Stimulated activated naive CD4-positive, alpha-beta T cell treated with Interleukin-2 at 50 U/mL for 16 hours (primary cell): ENCODE results near the gene ZNF667.

Experiments
- DNase-seq: peaks from one replicate; lab custom pipeline; 2025; lab: John Stamatoyannopoulos, UW

The ZNF667 gene

GRCh38 chr19:56476651-56477428 is at the start of gene ZNF667:
TSS of gene ZNF667 (minus strand) at chr19:56477345. CDS start at chr19:56462370, 14,975 bp downstream.
- DNase-seq, result no peak

DNA sequence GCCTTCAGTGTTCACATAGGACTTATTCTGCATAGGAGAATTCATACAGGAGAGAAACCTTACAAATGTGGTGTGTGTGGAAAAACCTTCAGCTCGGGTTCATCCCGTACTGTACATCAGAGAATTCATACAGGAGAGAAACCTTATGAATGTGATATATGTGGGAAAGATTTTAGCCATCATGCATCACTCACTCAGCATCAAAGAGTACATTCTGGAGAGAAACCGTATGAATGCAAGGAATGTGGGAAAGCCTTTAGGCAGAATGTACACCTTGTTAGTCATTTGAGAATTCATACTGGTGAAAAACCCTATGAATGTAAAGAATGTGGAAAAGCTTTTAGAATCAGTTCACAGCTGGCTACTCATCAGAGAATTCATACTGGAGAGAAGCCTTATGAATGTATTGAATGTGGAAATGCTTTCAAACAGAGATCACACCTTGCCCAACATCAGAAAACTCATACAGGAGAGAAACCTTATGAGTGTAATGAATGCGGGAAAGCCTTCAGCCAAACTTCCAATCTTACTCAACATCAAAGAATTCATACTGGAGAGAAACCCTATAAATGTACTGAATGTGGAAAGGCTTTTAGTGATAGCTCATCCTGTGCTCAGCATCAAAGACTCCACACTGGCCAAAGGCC is 48.2 kb upstream of the ZNF667 start:
- DNase-seq, result no peak

- DNase-seq, result no peak
These were observed 31.2 kb upstream of the ZNF667 start for GRCh38 chr19:56508290-56508778.

DNA sequence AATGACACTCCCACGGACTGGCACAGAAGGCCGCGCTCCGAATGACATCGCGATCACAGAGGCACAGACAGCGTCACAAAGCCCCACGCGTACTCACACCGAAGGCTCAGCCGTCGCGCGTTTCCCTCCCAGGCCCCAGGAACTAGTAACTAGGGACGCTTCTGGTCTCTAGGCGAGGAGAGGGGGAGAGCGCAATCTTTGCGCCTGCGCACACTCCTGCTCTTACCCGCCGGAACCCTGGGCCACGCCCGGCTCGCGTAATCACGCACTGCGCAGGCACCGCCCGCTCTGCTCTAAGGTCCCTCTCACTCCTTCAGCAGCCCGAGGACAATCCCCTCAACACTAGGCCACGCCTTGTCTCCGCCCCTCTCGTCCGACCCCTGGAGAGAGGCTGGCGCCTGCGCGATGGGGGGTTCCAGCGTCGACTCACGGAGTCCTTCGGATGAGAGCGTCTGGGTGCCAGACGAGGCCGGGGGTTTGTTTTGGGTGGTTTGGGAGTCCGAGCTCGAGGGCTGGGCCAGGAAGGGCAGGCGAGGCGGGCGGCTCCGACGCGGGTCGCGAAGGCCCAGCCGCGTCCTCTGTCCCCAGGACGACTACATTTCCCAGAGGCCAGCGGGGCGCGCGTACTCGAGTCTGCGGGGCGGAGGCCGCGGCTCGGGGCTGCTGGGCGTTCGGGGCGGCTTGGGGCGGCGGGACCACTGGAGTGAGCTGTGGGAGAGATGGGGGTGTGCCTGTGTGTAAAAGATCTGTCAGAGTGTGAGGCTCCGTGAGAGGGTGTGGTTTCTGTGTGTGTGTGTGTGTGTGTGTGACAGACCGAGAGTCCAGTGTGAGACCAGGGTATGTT is 30.5 kb upstream of the ZNF667 start, which contains the start of gene ZNF471:
Gene ZNF471 (plus strand): TSS at position 410 of the 844 bp plus-strand sequence. CDS start 3,717 bp downstream, outside the sequence.
- peak; percentile 76 for DNase-seq

- no peak for DNase-seq
These were observed 27.4 kb upstream of the ZNF667 start for GRCh38 chr19:56504581-56504980.

- no peak for DNase-seq
These were observed 14.3 kb upstream of the ZNF667 start for GRCh38 chr19:56491399-56491798.

GRCh38 chr19:56477429-56478338 is 539 bp upstream of the ZNF667 start:
- no peak for DNase-seq

DNA sequence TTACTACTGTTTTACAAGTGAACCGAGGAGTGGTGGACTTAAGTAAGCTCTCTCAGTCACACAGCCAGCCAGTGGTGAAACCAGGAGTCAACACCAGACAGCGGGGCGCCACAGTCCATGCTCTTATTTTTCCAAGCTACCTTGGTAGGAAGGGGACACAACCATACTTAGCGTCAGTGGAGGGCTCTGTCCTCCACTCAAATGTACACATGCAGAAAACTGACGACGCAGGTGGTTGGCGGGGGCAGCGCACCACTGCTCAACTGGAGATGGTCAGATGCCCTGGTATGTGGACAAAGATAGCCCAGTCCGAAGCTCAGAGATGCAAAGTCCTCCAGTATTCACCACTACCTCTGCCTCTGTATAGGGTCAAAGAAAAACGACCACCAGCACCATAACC is 1.1 kb downstream of the ZNF667 start:
- DNase-seq, result no peak

DNA sequence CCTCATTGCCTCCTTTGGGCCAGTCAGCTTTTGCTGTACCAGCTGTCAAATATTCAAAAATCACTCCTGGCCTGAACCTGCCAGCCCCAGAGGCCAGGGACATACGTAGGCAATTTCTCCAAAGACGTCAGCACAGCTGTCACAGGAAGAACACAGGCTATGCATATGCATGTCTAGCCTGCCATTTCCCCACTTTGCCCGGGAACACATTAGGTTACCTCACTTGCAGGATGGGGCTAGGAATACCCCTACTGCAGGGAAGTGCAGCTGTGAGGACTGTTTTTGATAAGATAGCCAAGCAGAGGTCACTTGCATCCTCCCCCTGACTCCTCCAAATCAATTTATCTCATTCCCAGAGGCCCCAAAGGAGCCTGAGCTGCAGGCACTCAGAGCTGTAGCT is 2.8 kb downstream of the ZNF667 start:
- DNase-seq, result no peak

GRCh38 chr19:56441206-56441792 is 35.8 kb downstream of the ZNF667 start:
- DNase-seq, result no peak

DNA sequence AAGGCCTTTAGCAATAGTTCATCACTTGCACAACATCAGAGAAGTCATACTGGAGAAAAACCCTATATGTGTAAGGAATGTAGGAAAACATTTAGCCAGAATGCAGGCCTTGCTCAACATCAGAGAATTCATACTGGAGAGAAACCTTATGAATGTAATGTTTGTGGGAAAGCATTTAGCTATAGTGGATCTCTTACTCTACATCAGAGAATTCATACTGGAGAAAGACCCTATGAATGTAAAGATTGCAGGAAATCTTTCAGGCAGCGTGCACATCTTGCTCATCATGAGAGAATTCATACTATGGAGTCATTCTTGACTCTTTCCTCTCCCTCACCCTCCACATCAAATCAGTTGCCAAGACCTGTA is 53.2 kb downstream of the ZNF667 start:
- no peak for DNase-seq

GRCh38 chr19:56423276-56423984 is 53.7 kb downstream of the ZNF667 start:
- DNase-seq, result no peak

DNA sequence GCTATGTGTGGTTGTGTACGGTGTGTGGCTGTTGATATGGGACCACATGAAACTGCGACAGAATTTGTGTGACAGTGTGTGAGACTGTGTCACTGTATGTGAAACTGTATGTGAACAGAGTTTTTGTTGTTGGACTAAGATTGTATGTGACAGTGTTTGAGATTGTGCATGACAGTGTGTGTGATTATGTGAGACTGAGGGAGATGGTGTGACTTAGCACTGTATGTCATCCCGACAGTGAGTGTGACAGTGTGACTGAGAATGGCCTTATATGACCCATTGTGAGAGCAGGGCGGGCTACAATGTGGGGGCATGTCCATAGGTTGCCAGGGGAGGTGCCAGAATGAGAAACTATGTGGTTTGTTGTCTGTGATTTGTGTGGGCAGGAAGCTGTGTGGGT is 72.1 kb downstream of the ZNF667 start:
- no peak for DNase-seq

DNA sequence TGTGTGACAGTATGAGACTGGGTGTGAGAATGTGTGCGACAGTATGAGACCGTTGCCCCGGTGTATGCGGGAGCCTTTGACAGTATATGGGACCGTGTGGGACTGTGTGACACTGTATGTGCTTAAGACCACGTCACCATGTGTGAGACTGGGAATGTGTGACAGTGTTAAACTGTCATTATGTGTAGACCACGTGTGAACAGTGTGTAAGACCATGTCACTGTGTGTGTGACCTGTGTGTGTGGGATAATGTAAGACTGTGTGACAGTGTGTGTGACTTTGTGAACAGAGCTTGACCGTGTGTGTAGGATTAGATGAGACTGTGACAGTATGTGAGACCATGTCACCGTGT is 72.5 kb downstream of the ZNF667 start:
- no peak for DNase-seq

DNA sequence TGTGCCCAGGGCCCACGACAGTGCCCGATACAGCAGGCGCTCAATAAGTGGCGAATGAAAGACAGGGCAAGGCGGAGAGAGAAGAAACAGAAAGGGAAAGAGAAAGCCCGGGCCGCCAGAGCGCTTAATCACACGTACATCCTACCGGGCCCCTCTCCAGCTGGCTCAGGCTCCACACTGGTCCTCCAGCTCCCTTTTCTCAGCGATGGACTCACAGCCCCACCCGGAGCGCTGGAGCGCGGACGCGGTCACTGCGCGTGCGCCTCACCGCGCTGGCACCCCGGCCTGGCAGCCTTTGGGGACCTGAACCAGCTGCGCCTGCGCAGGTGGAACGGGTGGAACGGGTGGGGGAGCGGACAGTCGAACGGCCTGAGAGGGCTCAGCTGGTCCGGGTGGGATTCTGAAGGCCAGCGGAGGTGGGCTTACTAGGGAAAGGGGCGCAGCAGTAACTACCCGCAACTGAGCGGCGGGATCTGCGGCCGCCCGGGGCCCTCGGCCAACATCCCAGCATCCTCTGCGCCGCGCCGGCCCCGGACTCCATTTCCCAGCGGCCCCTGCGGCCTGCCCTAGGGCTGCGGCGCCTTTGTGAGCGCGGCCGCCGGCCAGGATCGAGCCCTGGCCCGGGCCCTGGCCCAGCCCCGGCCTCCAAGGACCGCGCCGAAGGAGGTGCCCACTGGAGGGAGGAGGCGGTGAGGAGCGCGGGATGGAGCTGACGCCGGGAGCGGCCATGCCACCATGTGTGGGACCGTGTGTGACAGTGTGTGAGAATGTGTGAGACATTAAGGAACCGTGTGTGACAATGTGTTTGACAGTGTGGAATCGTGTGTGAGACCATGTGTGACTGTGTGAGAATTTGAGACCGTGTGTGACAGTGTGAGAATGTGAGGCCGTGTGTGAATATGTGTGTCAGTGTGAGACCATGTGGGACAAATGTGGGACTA is 73.1 kb downstream of the ZNF667 start, which contains the start of gene ZNF583:
Gene ZNF583 (plus strand): TSS at position 569 of the 941 bp plus-strand sequence. CDS start 2,783 bp downstream, outside the sequence.
- DNase-seq, result peak; percentile 86

- peak; percentile 1 for DNase-seq
These were observed 73.9 kb downstream of the ZNF667 start for GRCh38 chr19:56403261-56403660.

DNA sequence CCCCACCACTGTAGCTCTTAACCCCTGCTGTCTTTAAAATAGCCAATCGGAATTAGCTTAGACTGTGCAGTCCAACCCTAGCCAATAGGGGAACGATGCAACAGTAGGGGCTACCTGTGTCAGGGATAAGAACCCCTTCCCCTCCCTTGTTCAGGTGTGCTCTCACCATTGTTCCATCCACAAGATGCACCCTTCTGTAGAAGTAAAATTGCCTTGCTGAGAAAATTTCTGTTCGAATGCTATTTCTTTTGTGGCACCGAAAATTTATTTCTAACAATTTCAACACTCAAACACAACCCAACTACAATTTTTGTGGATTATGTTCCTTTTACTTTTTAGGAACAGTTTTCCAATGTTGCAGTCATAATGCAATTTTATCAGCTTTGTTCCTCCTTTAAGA is 76.7 kb downstream of the ZNF667 start:
- no peak for DNase-seq

DNA sequence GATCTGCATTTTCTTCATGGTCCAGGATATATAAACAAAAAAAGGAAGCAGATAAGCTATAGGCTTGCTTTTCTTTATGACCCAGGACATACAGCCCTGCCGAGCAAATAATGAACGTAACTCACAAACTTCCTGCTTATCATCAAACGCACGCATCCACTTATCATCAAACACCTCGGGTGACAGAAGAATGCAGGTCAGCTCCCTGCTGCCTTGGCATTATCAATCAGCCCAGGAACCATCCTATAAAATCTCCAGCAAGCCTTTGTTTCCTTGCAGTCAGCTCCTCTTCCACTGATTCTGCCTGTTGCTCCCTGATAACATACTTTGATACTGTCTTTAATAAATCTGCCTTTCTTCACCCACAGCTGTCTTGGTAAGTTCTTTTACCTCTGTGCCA is 78.3 kb downstream of the ZNF667 start:
- no peak for DNase-seq
